ENCODE results near the gene ANTXRL.

- TF ChIP-seq, protein P1, sequence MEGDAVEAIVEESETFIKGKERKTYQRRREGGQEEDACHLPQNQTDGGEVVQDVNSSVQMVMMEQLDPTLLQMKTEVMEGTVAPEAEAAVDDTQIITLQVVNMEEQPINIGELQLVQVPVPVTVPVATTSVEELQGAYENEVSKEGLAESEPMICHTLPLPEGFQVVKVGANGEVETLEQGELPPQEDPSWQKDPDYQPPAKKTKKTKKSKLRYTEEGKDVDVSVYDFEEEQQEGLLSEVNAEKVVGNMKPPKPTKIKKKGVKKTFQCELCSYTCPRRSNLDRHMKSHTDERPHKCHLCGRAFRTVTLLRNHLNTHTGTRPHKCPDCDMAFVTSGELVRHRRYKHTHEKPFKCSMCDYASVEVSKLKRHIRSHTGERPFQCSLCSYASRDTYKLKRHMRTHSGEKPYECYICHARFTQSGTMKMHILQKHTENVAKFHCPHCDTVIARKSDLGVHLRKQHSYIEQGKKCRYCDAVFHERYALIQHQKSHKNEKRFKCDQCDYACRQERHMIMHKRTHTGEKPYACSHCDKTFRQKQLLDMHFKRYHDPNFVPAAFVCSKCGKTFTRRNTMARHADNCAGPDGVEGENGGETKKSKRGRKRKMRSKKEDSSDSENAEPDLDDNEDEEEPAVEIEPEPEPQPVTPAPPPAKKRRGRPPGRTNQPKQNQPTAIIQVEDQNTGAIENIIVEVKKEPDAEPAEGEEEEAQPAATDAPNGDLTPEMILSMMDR (IDR thresholded peaks at IDR 0.05; ENCODE audit: poor library complexity), result no peak
- no peak for TF ChIP-seq EZH2 (IDR thresholded peaks at IDR 0.05; ENCODE audit: borderline replicate concordance)
These were observed 9.9 kb downstream of the ANTXRL start for GRCh38 chr10:46296641-46297141.
